ENCODE data around the gene CPA2. TPM values are rescaled to one million over a fixed set of nuclear protein-coding genes. Genes with fewer than 3 reads are reported as not detected.
"Not testable (repeated sequence)": the region's sequence is repeated elsewhere in the genome, so short reads cannot be mapped to it uniquely, and the experiment has no call there.

Gene CPA2
- total RNA-seq, 1 experiment from 2014 or later, result 0.59 TPM

GRCh38 chr7:130249626-130250025 lies 17.0 kb upstream of the CPA2 start:
- DNase-seq (ENCODE audit: extremely low read depth, low read depth), result not testable (repeated sequence)

DNA sequence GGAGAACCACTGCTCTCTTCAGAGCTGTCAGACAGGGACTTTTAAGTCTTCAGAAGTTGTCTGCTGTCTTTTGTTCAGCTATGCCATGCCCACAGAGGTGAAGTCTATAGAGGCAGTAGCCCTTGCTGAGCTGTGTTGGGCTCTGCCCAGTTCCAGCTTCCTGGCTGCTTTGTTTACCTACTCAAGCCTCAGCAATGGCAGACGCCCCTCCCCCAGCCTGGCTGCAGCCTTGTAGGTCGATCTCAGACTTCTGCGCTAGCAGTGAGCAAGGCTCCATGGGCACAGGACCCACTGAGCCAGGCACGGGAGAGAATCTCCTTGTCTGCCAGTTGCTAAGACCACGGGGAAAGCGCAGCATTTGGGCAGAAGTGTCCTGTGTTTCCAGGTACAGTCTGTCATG lies 12.1 kb upstream of the CPA2 start:
- no peak for DNase-seq (ENCODE audit: extremely low read depth, low read depth)

GRCh38 chr7:130256704-130257103 lies 10.0 kb upstream of the CPA2 start:
- no peak for DNase-seq (ENCODE audit: extremely low read depth, low read depth)

DNA sequence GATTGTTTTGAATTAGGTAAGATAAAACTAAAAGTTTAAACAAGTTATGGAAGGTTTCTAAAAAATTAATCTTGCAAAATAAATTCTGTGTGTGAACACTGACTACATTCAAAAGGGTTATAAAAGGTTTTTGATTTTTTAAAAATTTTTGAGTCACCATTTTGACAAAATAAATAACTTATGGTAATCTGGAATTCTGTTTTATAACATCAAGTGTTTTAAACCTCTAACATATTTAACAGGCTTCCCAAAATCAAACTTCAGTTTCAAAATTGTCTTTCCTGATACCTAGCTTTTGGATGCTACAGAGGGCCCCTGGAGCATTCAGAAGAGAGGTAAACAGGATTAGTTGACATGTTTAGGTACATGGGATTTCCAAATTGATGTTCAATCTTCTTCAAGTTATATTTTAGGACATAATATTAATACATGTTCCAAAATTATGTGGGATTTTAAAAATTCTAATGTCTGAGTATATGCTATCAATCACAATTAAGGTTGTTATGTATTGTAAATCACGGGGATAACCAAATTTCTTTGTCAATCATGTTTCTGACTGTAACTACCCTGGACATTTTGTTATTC lies 8.1 kb upstream of the CPA2 start:
- DNase-seq (ENCODE audit: extremely low read depth, low read depth), result no peak

- DNase-seq (ENCODE audit: extremely low read depth, low read depth), result no peak
Observed at GRCh38 chr7:130262448-130262847, 4.2 kb upstream of the CPA2 start.

DNA sequence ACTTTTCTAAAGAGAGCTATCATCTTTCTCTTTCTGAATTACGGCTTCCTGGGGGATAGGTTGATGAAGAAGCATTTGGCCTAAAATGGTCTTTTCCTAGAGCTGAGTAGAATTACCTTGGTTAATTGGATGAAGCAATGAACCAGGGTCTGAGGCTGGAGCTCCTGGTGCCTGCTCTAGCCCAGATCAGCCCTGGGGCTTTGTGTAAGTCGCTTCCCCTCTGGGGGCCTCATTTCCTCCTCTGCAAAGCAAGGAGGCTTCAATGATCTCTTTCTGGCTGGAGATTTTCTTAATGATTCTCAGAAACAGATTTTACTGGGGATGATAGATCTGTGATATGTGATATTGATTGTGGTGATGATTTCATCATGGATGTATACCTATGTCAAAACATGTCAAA lies 3.5 kb upstream of the CPA2 start:
- DNase-seq (ENCODE audit: extremely low read depth, low read depth), result no peak

DNA sequence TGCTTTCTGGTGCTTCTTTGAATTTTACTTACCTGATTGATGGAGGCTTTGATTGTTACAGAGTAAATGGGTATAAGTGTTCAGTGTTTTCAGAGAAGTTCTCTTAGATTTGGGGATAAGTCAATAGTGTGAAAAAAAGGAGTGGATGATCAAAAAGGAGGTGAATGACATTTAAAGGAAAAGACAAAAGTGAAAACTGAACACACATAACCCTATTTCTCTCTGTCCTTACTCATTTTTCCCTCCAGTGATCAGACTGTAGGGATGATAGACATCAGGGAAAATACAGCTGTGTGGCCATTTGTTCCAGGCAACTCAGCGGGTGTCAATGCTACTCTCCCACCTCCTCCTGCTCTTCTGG lies 278 bp downstream of the CPA2 start:
- no peak for DNase-seq (ENCODE audit: extremely low read depth, low read depth)

DNA sequence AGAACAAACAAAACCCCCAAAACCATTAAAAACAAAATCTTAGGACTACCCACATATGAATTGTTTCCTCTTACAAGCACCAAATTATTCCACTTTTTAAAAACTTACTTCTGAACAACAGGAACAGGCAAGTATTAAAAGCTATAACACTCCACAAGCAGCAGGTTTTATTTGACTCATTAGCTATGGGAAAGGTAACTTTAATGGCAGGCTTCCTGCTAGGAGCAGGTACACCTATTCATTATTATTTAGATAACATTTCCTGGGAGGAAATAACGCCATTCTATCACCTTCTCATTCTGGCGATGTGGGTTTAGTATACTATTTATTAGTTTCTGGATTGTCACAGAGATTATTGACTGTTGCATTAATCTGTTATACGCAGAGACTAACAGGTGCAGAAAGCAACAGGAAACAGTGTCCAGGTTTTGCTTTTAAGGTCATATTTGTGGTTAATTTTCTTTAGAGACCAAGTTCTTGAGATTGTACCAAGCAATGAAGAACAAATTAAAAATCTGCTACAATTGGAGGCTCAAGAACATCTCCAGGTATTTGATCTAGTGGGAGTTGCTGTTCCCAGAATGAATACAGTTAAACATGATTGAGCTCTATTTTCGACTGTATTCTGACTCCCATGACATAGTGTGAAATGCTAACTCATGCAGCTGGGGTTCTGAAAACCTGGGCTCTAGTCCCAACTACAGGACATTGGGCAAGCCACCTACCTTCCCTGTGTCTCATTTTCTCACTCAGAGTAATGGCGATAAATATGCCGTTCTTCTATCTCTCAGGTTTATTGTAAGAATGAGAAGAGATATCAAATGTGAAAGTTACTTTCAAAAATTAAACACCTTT lies 2.0 kb downstream of the CPA2 start:
- no peak for DNase-seq (ENCODE audit: extremely low read depth, low read depth)

DNA sequence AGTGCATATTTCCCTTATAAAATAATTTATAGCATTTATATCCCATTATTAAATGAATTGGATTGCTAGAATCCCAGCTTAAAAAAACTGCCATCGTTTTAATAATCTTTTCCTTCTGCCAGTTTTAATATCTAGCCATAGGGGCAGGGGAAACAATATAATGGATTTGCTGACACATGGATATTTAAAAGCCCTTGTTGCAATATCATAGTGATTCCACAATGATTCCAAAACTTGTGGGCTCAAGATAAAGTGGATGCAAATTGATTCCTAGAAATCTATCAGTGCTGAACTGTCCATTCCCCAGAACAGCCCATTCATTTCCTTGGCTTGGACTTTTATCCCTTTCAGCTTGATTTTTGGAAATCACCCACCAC lies 2.6 kb downstream of the CPA2 start:
- DNase-seq (ENCODE audit: extremely low read depth, low read depth), result no peak

DNA sequence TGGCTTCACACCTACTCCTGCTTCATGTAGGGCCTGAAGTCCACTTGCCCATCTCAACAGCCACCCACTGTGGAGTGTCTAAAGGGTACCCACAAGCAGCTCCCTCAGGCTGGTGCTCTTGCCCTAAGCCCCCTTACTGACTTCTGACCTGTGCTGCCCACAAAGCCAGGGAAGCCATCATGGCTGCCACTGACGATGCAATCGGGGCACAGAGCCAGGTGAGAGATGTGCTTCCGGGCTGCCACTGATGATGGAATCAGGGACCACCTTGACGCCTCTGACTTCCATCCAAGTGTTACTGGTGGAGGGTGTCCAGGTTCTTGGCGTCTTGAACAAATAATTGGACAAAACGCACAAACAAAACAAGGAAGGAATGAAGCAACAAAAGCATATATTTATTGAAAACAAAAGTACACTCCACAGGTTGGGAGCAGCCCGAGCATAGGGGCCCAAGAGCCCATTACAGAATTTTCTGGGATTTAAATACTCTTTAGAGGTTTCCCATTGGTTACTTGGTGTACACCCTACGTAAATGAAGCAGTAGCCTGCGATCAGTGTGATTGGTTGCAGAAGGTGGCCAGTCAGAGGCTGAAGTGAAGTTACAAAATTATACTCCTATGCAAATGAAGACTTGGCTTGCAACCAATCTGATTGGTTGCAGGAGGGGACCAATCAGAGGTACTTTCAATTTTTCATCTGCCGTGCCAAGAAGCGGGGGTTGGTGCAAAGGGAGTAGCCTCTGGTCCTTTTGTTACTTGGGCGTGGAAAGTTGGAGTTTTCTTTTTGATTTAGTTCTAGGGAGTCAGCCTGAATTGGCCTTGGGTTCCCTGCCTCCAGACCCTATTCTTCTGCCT lies 4.5 kb downstream of the CPA2 start:
- DNase-seq (ENCODE audit: extremely low read depth, low read depth), result no peak

GRCh38 chr7:130272381-130273080 lies 5.9 kb downstream of the CPA2 start:
- no peak for DNase-seq (ENCODE audit: extremely low read depth, low read depth)

DNA sequence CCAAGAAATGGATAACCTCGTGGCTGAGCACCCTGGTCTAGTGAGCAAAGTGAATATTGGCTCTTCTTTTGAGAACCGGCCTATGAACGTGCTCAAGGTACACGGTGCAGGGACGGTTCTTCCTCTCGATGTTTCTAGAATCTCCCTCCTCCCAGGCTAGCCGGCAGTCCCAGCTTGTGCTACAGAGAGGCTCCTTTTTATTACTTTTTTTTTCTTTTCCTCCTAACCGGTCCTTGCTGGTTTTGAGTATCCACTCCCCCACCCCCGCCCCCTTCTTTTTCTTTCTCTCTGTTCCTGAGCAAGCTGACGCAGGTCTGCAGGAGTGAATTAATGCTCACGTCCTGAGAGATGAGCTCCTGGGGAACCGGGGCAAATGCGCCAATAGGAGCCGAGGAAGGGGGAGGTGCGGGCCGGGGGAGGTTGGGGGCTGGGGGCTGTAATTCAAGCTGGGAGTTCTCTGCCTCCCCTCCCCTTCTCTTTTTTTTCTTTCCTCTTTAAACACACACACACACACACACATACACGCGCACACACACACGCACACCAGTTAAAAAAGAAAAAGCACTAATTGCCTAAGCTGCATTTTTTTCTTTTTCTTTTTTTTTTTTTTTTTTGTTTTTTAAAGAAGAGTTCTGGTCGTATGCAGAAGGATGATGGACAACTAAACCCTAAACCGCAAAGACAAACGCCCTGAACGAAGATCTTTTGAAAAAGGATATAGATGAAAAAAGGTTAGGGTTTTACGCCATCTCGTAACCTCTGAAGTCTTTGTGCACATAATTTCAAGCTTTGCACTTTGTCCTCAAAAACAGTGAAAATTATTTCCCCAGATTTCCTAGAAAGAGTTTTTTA lies 6.6 kb downstream of the CPA2 start:
- DNase-seq (ENCODE audit: extremely low read depth, low read depth), result no peak

DNA sequence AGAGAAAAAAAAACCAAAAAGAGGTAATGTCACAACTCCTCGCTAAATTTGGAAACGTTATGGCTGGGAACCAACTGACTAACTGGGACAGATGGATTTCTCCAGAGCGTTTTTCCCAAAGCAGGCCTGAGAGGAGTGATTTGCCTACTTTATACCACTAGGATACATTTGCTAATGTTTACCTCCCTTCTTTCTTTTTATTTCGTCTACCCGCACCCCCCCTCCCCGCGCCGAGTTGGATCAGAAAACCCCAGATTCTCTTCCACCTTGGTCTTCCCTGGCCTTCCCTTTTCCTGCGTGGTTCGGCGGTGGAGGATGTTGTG lies 7.2 kb downstream of the CPA2 start:
- no peak for DNase-seq (ENCODE audit: extremely low read depth, low read depth)

- no peak for DNase-seq (ENCODE audit: extremely low read depth, low read depth)
Observed at GRCh38 chr7:130274296-130274695, 7.6 kb downstream of the CPA2 start.

DNA sequence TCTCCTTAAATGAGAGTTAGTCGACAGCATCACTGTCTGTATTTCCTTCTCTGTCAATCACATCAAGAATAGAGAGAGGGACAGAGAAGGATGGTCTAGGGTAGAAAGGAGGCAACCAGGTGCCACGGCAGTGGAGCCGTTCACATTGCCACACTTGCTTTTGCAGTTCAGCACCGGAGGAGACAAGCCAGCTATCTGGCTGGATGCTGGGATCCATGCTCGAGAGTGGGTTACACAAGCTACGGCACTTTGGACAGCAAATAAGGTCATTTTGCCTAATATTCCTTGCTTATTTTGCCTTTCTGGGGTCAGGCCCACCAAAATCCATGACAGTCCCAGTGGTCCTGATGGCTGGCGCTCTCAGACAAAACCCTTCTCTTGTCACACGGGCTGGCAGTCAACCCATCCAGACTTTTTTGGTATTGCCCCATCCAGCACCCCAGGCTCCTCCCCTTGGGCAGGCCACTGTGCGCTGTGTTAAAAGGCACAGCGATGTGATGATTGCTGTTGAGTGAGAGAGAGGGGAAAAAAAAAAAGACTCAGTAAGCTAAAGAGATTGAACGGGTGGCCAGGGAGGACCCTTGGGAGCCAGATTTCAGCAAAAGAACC lies 8.4 kb downstream of the CPA2 start:
- DNase-seq (ENCODE audit: extremely low read depth, low read depth), result no peak

GRCh38 chr7:130275826-130276297 lies 9.2 kb downstream of the CPA2 start:
- DNase-seq (ENCODE audit: extremely low read depth, low read depth), result no peak

DNA sequence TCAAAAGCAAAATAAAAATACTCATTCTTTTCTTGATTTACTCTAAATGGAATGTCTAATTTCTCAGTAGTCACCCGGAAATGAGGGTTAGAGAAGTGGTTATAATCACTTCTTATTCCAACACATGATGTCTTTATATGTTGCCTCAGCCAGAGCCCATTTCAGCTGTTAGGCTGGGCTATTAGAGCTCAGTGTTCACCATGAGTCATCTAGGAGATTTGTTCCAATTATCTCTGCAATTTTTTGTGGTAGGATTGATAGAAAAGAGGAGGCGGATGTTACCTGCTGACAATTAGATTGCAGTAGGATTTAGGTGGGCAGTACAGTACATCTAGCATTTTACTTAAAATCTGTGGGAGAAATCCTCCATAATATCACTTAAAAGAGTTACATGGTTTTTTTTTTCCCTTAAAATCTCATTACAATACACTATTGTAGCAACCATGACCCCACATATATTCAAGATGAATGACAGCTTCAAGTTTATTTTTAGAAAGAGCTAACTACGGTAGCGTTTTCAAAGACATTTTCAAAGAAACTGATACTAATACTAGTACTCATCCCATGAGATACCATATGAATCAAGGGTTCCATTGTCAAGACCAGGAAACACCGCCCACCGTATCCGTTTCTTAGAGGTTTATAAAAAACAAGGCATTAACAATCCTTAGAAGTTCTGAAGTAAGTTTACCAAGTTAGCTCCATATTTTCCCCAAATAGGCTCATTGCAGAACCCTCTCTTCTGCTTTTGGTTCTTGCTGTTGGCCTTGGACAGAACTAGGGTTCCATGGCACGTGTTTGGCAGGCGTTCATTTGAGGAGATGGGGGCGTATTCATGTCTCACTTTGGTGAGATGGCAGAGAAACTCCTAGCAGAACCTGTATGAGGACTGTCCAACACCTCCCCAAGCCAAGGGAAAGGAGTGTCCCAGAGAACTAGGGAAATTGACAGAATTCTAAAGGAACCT lies 10.4 kb downstream of the CPA2 start:
- DNase-seq (ENCODE audit: extremely low read depth, low read depth), result no peak
